GM21737 (cell line): Measurements from ENCODE around the gene CPSF4.

Experiments used
- ATAC-seq: cut with Tn5 transposase; IDR thresholded peaks from one replicate; pipeline ENCODE4 v1.9.1; 2021; ENCODE audit warnings: mild to moderate bottlenecking, moderate library complexity; ENCODE audit not compliant: unreplicated experiment

Gene CPSF4

GRCh38 chr7:99438573-99439480, at the start of gene CPSF4, which contains the start of gene PTCD1:
CPSF4 (plus strand) TSS chr7:99438943; CDS start chr7:99439083, 140 bp downstream.
PTCD1 (minus strand) TSS chr7:99438798; CDS start chr7:99435242, 3,556 bp downstream.
- peak; percentile 95 for ATAC-seq

- ATAC-seq = no peak
These were observed 49.0 kb upstream of the CPSF4 start for GRCh38 chr7:99389772-99390171.

- ATAC-seq = no peak
These were observed 47.7 kb upstream of the CPSF4 start for GRCh38 chr7:99390941-99391602.

- ATAC-seq = no peak
These were observed 46.7 kb upstream of the CPSF4 start for GRCh38 chr7:99392046-99392445.

- peak; percentile 46 for ATAC-seq
These were observed 45.9 kb upstream of the CPSF4 start for GRCh38 chr7:99392659-99393354.

- ATAC-seq = peak; percentile 25
These were observed 45.2 kb upstream of the CPSF4 start for GRCh38 chr7:99393355-99394187.

GRCh38 chr7:99394188-99394502, 44.6 kb upstream of the CPSF4 start:
- no peak for ATAC-seq

- ATAC-seq = no peak
These were observed 43.0 kb upstream of the CPSF4 start for GRCh38 chr7:99395616-99396327.

GRCh38 chr7:99396418-99397296, 42.1 kb upstream of the CPSF4 start:
- ATAC-seq = no peak

GRCh38 chr7:99397297-99397983, 41.3 kb upstream of the CPSF4 start:
- ATAC-seq = no peak

- no peak for ATAC-seq
These were observed 39.8 kb upstream of the CPSF4 start for GRCh38 chr7:99398891-99399445.

- ATAC-seq = no peak
These were observed 39.1 kb upstream of the CPSF4 start for GRCh38 chr7:99399597-99399996.

GRCh38 chr7:99402854-99403253, 35.9 kb upstream of the CPSF4 start:
- ATAC-seq = no peak

- no peak for ATAC-seq
These were observed 35.0 kb upstream of the CPSF4 start for GRCh38 chr7:99403764-99404163.

GRCh38 chr7:99404235-99404976, 34.3 kb upstream of the CPSF4 start:
- no peak for ATAC-seq

- no peak for ATAC-seq
These were observed 33.8 kb upstream of the CPSF4 start for GRCh38 chr7:99404977-99405320.

- no peak for ATAC-seq
These were observed 32.2 kb upstream of the CPSF4 start for GRCh38 chr7:99406557-99406956.
